GM21786 (cell line): ENCODE results near the gene TDRD15.
"Not testable (repeated sequence)": the region's sequence is repeated elsewhere in the genome, so short reads cannot be mapped to it uniquely, and the experiment has no call there.

Source experiments
- ATAC-seq: cut with Tn5 transposase; IDR thresholded peaks from one replicate; pipeline ENCODE4 v1.9.1; 2021; ENCODE audit not compliant: unreplicated experiment

TDRD15 gene

GRCh38 chr2:21142149-21142548, 18.4 kb downstream of the TDRD15 start:
- ATAC-seq = no peak

GRCh38 chr2:21146638-21147037, 22.9 kb downstream of the TDRD15 start:
- no peak for ATAC-seq

GRCh38 chr2:21148718-21149117, 24.9 kb downstream of the TDRD15 start:
- ATAC-seq = no peak

GRCh38 chr2:21151234-21151633, 27.5 kb downstream of the TDRD15 start:
- not testable (repeated sequence) for ATAC-seq

GRCh38 chr2:21155365-21156136, 31.8 kb downstream of the TDRD15 start:
- ATAC-seq = no peak

- ATAC-seq = no peak
Measured at GRCh38 chr2:21161122-21161521, 37.4 kb downstream of the TDRD15 start.

GRCh38 chr2:21161832-21162614, 38.3 kb downstream of the TDRD15 start:
- ATAC-seq = no peak

GRCh38 chr2:21162615-21162878, 38.8 kb downstream of the TDRD15 start:
- ATAC-seq = no peak

- no peak for ATAC-seq
Measured at GRCh38 chr2:21163213-21163612, 39.4 kb downstream of the TDRD15 start.

GRCh38 chr2:21165350-21165749, 41.6 kb downstream of the TDRD15 start:
- ATAC-seq = no peak

- ATAC-seq = no peak
Measured at GRCh38 chr2:21175895-21176646, 52.3 kb downstream of the TDRD15 start.

GRCh38 chr2:21181957-21182356, 58.2 kb downstream of the TDRD15 start:
- no peak for ATAC-seq

- ATAC-seq = no peak
Measured at GRCh38 chr2:21183306-21183705, 59.5 kb downstream of the TDRD15 start.

GRCh38 chr2:21183726-21184125, 60.0 kb downstream of the TDRD15 start:
- no peak for ATAC-seq

- ATAC-seq = no peak
Measured at GRCh38 chr2:21191535-21191934, 67.8 kb downstream of the TDRD15 start.
